Colonic mucosa (tissue), 4 donors: ENCODE results near the gene ARHGAP28. TPM values are rescaled to one million over a fixed set of nuclear protein-coding genes. Genes with fewer than 3 reads are reported as not detected.

Experiments used
- DNase-seq: peaks from one replicate; pipeline ENCODE4 v3.0.0-alpha.2; 2020
- H3K27ac ChIP-seq: fragments of 200-600 bp; one replicate; pipeline ENCODE4 v1.8.0; 2021
- H3K27me3 ChIP-seq: fragments of 200-600 bp; one replicate; pipeline ENCODE4 v1.8.0; 2021
- H3K36me3 ChIP-seq: fragments of 200-600 bp; one replicate; pipeline ENCODE4 v1.8.0; 2021
- H3K4me1 ChIP-seq: fragments of 200-600 bp; one replicate; pipeline ENCODE4 v1.8.0; 2021; ENCODE audit warnings: mild to moderate bottlenecking
- H3K4me3 ChIP-seq: fragments of 200-600 bp; one replicate; pipeline ENCODE4 v1.8.0; 2021
- H3K9ac ChIP-seq, 2 donors: one replicate each; pipeline ENCODE4 v1.7.0; 2013; ENCODE audit warnings: control low read depth in 2 of 2, low read depth in 2 of 2, low read length in 2 of 2
- H3K9me3 ChIP-seq: fragments of 200-600 bp; one replicate; pipeline ENCODE4 v1.8.0; 2021
- CTCF ChIP-seq: fragments of 200-600 bp; IDR thresholded peaks from one replicate; pipeline ENCODE4 v1.8.0; 2022; ENCODE audit warnings: antibody characterized with exemption, mild to moderate bottlenecking
- intact Hi-C: fragments of 100-400 bp; cut with DNase I; formaldehyde crosslinking; loops from one replicate; pipeline ENCODE4 v1.14.1; 2022
- total RNA-seq, 2 donors: library from RNA; stranded (reverse); fragmentation: NEBNext Ultra II Directional in 1 of 2; extraction: Animal tissue kit (Norgen Biotek cat#: 25700) in 1 of 2; gene quantifications; one replicate each; pipeline ENCODE4 v1.2.1, GENCODE V29; 2021
- donor health status: healthy.
- donor health status: DM: no; HTN: no; CAD: no.
- donor health status: DM: no; HTN: no; CAD: no.

The ARHGAP28 gene
- total RNA-seq, 2 donors from 2014 or later: 1.9 to 2.9 TPM

GRCh38 chr18:6871566-6871965, 142.1 kb downstream of the ARHGAP28 start:
- Histone ChIP-seq H3K4me3 (no peak overlapping the region), H3K4me1 (no peaks in the 10 kb centered on the region), H3K36me3 (no peaks in the 10 kb centered on the region), H3K9me3 (no peaks in the 10 kb centered on the region), H3K27ac (no peak overlapping the region), H3K9ac (no peak overlapping the region), H3K27me3 (no peaks in the 10 kb centered on the region)
- no peak for DNase-seq
- TF ChIP-seq CTCF: no peak
- intact Hi-C loops: no loop called here

- Histone ChIP-seq H3K27me3 (no peaks in the 10 kb centered on the region), H3K9ac (no peak overlapping the region), H3K4me3 (no peak overlapping the region), H3K4me1 (no peaks in the 10 kb centered on the region), H3K27ac (no peak overlapping the region), H3K36me3 (no peaks in the 10 kb centered on the region), H3K9me3 (no peaks in the 10 kb centered on the region)
- DNase-seq: no peak
- no peak for TF ChIP-seq CTCF
- intact Hi-C loops: no loop called here
These were observed 143.7 kb downstream of the ARHGAP28 start for GRCh38 chr18:6873040-6873751.

- H3K9me3 ChIP-seq: no peaks in the 10 kb centered on the region
- H3K9ac ChIP-seq: no peak overlapping the region
- no peak overlapping the region for H3K27ac ChIP-seq
- TF ChIP-seq CTCF: no peak
- no peaks in the 10 kb centered on the region for H3K36me3 ChIP-seq
- H3K4me1 ChIP-seq: no peaks in the 10 kb centered on the region
- H3K4me3 ChIP-seq: no peak overlapping the region
- intact Hi-C loops: no loop called here
- no peak for DNase-seq
- no peaks in the 10 kb centered on the region for H3K27me3 ChIP-seq
These were observed 144.8 kb downstream of the ARHGAP28 start for GRCh38 chr18:6874315-6874714.

GRCh38 chr18:6875749-6876148, 146.2 kb downstream of the ARHGAP28 start:
- intact Hi-C loops: no loop called here
- Histone ChIP-seq H3K4me1 (no peaks in the 10 kb centered on the region), H3K9me3 (no peaks in the 10 kb centered on the region), H3K36me3 (no peaks in the 10 kb centered on the region), H3K27me3 (no peaks in the 10 kb centered on the region), H3K27ac (no peak overlapping the region), H3K9ac (no peak overlapping the region), H3K4me3 (no peak overlapping the region)
- no peak for DNase-seq
- TF ChIP-seq CTCF: no peak

GRCh38 chr18:6876641-6877041, 147.1 kb downstream of the ARHGAP28 start:
- H3K4me3 ChIP-seq: no peak overlapping the region
- H3K4me1 ChIP-seq: no peaks in the 10 kb centered on the region
- no peaks in the 10 kb centered on the region for H3K36me3 ChIP-seq
- intact Hi-C loops: no loop called here
- no peak for DNase-seq
- no peaks in the 10 kb centered on the region for H3K27me3 ChIP-seq
- H3K9ac ChIP-seq: no peak overlapping the region
- no peak for TF ChIP-seq CTCF
- H3K27ac ChIP-seq: no peak overlapping the region
- H3K9me3 ChIP-seq: no peaks in the 10 kb centered on the region
